ENCODE data around the gene MTARC2.

Gene MTARC2

GRCh38 chr1:220706480-220706879 is 41.6 kb upstream of the MTARC2 start:
- no peak overlapping the region for H3K27ac ChIP-seq (replicated peaks)
- DNase-seq (ENCODE audit: low read depth in 1 of 2, low spot score in 1 of 2): no peak
- H3K4me3 ChIP-seq (replicated peaks; ENCODE audit: insufficient read depth, low read length): no peak overlapping the region
- H3K27me3 ChIP-seq (ENCODE audit: insufficient read depth, poor library complexity, severe bottlenecking): no peaks in the 10 kb centered on the region
- TF ChIP-seq, protein P1, sequence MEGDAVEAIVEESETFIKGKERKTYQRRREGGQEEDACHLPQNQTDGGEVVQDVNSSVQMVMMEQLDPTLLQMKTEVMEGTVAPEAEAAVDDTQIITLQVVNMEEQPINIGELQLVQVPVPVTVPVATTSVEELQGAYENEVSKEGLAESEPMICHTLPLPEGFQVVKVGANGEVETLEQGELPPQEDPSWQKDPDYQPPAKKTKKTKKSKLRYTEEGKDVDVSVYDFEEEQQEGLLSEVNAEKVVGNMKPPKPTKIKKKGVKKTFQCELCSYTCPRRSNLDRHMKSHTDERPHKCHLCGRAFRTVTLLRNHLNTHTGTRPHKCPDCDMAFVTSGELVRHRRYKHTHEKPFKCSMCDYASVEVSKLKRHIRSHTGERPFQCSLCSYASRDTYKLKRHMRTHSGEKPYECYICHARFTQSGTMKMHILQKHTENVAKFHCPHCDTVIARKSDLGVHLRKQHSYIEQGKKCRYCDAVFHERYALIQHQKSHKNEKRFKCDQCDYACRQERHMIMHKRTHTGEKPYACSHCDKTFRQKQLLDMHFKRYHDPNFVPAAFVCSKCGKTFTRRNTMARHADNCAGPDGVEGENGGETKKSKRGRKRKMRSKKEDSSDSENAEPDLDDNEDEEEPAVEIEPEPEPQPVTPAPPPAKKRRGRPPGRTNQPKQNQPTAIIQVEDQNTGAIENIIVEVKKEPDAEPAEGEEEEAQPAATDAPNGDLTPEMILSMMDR (IDR thresholded peaks at IDR 0.05; ENCODE audit: insufficient read depth, low read length): no peak
- TF ChIP-seq POLR2AphosphoS5 (IDR thresholded peaks at IDR 0.05; ENCODE audit: low read depth) (no peak), SPI1 (IDR thresholded peaks at IDR 0.05; ENCODE audit: borderline replicate concordance, low read depth) (no peak), REST (IDR thresholded peaks at IDR 0.05; ENCODE audit: insufficient replicate concordance, low read depth) (no peak), GABPA (IDR thresholded peaks at IDR 0.05; ENCODE audit: low read depth) (no peak)

DNA sequence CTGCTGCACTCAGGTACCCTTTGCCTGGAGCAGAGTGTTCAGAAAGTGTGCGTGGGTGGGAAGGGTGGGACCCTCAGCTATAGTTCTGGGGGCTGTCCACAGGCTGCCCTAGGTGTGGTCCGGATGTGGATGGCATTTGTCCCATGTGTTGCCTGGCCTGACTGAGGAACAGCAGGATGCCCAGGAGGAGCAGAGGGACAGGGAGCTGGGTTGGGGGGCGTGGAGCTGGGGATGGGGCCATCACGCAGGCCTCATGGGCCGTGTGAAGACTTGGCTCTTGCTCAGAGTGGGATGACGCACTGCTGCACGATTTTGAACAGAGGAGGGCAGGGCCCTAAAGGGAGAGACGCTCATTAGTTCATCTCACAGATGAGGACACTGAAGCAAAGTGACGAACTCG is 41.0 kb upstream of the MTARC2 start:
- H3K27me3 ChIP-seq (ENCODE audit: insufficient read depth, poor library complexity, severe bottlenecking): no peaks in the 10 kb centered on the region
- no peak for TF ChIP-seq GABPA (IDR thresholded peaks at IDR 0.05; ENCODE audit: low read depth)
- no peak for TF ChIP-seq SPI1 (IDR thresholded peaks at IDR 0.05; ENCODE audit: borderline replicate concordance, low read depth)
- TF ChIP-seq REST (IDR thresholded peaks at IDR 0.05; ENCODE audit: insufficient replicate concordance, low read depth): no peak
- TF ChIP-seq, protein P1 (IDR thresholded peaks at IDR 0.05; ENCODE audit: insufficient read depth, low read length): no peak
- no peak for TF ChIP-seq POLR2AphosphoS5 (IDR thresholded peaks at IDR 0.05; ENCODE audit: low read depth)
- H3K4me3 ChIP-seq (replicated peaks; ENCODE audit: insufficient read depth, low read length): no peak overlapping the region
- DNase-seq (ENCODE audit: low read depth in 1 of 2, low spot score in 1 of 2): no peak
- H3K27ac ChIP-seq (replicated peaks): no peak overlapping the region

DNA sequence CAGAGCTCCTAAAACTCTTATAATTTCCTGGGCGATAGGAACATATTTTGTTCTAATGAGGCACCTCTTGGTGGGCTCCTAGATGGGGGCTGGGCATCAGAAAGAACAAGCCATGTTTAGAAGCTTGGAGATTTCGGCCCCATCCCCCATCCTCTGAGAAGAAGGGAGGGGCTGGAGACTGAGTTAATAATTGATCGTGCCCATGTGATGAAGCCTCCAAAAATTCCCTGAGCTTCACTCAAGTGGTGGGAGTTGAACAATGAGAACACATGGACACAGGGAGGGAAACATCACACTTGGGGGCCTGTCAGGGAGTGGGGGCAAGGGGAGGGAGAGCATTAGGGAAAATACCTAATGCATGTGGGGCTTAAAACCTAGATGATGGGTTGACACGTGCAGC is 39.9 kb upstream of the MTARC2 start:
- Histone ChIP-seq H3K27me3 (ENCODE audit: insufficient read depth, poor library complexity, severe bottlenecking) (no peaks in the 10 kb centered on the region), H3K4me3 (replicated peaks; ENCODE audit: insufficient read depth, low read length) (no peak overlapping the region), H3K27ac (replicated peaks) (no peak overlapping the region)
- TF ChIP-seq GABPA (IDR thresholded peaks at IDR 0.05; ENCODE audit: low read depth) (no peak), POLR2AphosphoS5 (IDR thresholded peaks at IDR 0.05; ENCODE audit: low read depth) (no peak), REST (IDR thresholded peaks at IDR 0.05; ENCODE audit: insufficient replicate concordance, low read depth) (no peak), SPI1 (IDR thresholded peaks at IDR 0.05; ENCODE audit: borderline replicate concordance, low read depth) (no peak)
- TF ChIP-seq, protein P1 (IDR thresholded peaks at IDR 0.05; ENCODE audit: insufficient read depth, low read length): no peak
- DNase-seq (ENCODE audit: low read depth in 1 of 2, low spot score in 1 of 2): no peak

Data from HL-60 (cell line).